ENCODE results near the gene IGSF21. TPM values are rescaled to one million over a fixed set of nuclear protein-coding genes. Genes with fewer than 3 reads are reported as not detected.
"Not testable (repeated sequence)": the region's sequence is repeated elsewhere in the genome, so short reads cannot be mapped to it uniquely, and the experiment has no call there.

The IGSF21 gene
- total RNA-seq, 2 experiments from 2014 or later = not detected

DNA sequence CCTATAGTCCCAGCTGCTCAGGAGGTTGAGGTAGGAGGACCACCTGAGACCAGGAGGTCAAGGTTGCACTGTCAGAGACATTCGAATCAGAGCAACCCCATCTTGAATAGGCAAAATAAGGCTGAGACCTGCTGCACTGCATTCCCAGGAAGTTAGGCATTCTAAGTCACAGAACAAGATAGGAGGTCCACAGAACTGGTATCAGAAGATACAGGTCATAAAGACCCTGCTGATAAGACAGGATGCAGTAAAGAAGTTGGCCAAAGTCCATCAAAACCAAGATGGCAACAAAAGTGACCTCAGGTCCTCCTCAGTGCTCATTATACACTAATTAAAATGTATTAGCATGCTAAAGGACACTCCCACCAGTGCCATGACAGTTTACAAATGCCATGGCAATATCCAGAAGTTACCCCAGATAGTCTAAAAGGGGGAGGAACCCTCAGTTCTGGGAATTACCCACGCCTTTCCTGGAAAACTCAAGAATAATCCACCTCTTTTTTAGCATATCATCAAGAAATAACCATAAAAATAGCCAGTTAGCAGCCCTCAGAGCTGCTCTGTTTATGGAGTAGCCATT, 307.9 kb downstream of the IGSF21 start:
- intact Hi-C loops (cut with DNase I, micrococcal nuclease) = no loop called here
- H3K27ac Mint-ChIP-seq = no peak overlapping the region

DNA sequence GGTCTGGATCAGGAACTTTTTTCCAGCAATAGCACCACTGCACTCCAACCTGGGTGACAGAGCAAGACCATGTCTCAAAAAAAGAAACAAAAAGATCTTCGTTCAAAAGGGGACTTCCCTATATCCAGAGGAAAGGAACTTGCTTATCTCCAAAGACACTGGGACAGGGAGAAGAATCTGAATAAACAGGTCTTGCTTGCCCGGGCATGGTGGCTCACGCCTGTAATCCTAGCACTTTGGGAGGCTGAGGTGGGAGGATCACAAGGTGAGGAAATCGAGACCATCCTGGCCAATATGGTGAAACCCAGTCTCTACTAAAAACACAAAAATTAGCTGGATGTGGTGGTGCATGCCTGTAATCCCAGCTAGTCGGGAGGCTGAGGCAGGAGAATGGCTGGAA, 308.5 kb downstream of the IGSF21 start:
- H3K4me3 ChIP-seq (ENCODE audit: low read length); POLR2A ChIA-PET; H3K4me3 Mint-ChIP-seq; CTCF ChIA-PET; H3K4me1 ChIP-seq (ENCODE audit: insufficient read depth, low read length); DNase-seq; intact Hi-C loops (cut with DNase I, micrococcal nuclease); H3K9me3 Mint-ChIP-seq; H3K27ac ChIP-seq (ENCODE audit: low read depth in 1 of 2, low read length in 2 of 2); H3K4me1 Mint-ChIP-seq (ENCODE audit: low read depth); H3K36me3 Mint-ChIP-seq (ENCODE audit: low read depth); H3K36me3 ChIP-seq (ENCODE audit: insufficient read depth, low read length); ATAC-seq (ENCODE audit: poor library complexity); H3K27me3 ChIP-seq (ENCODE audit: control insufficient read depth in 1 of 2, insufficient read depth in 2 of 2, low read length in 2 of 2); H3K27ac Mint-ChIP-seq: not testable (repeated sequence)
- H3K9me3 ChIP-seq (ENCODE audit: control insufficient read depth in 1 of 2, insufficient read depth in 1 of 2, low read length in 2 of 2) = peaks cover 9 to 15% of the 10 kb centered on the region in 2 experiments
- peaks cover 18% of the 10 kb centered on the region for H3K27me3 Mint-ChIP-seq

More for the DNA sequence above, 307.9 kb downstream of the IGSF21 start:
- no peak overlapping the region for H3K27ac ChIP-seq (ENCODE audit: low read depth in 1 of 2, low read length in 2 of 2)
- no peaks in the 10 kb centered on the region for H3K36me3 Mint-ChIP-seq (ENCODE audit: low read depth)
- no peaks in the 10 kb centered on the region for H3K4me1 ChIP-seq (ENCODE audit: insufficient read depth, low read length)
- CTCF ChIA-PET = no interaction called here
- peaks cover 14 to 20% of the 10 kb centered on the region in 2 experiments for H3K9me3 ChIP-seq (ENCODE audit: control insufficient read depth in 1 of 2, insufficient read depth in 1 of 2, low read length in 2 of 2)
- H3K27me3 Mint-ChIP-seq = peaks cover 18% of the 10 kb centered on the region
- H3K27me3 ChIP-seq (ENCODE audit: control insufficient read depth in 1 of 2, insufficient read depth in 2 of 2, low read length in 2 of 2) = peaks cover 0 to 2% of the 10 kb centered on the region in 2 experiments
- no peak overlapping the region for H3K4me3 Mint-ChIP-seq
- no peak for DNase-seq
- no peak for ATAC-seq (ENCODE audit: poor library complexity)
- H3K9me3 Mint-ChIP-seq = peaks cover 2% of the 10 kb centered on the region
- no peak overlapping the region for H3K4me3 ChIP-seq (ENCODE audit: low read length)
- TF ChIP-seq, protein P1, sequence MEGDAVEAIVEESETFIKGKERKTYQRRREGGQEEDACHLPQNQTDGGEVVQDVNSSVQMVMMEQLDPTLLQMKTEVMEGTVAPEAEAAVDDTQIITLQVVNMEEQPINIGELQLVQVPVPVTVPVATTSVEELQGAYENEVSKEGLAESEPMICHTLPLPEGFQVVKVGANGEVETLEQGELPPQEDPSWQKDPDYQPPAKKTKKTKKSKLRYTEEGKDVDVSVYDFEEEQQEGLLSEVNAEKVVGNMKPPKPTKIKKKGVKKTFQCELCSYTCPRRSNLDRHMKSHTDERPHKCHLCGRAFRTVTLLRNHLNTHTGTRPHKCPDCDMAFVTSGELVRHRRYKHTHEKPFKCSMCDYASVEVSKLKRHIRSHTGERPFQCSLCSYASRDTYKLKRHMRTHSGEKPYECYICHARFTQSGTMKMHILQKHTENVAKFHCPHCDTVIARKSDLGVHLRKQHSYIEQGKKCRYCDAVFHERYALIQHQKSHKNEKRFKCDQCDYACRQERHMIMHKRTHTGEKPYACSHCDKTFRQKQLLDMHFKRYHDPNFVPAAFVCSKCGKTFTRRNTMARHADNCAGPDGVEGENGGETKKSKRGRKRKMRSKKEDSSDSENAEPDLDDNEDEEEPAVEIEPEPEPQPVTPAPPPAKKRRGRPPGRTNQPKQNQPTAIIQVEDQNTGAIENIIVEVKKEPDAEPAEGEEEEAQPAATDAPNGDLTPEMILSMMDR (IDR thresholded peaks at IDR 0.05) = no peak
- no peaks in the 10 kb centered on the region for H3K4me1 Mint-ChIP-seq (ENCODE audit: low read depth)
- POLR2A ChIA-PET = no interaction called here
- H3K36me3 ChIP-seq (ENCODE audit: insufficient read depth, low read length) = no peaks in the 10 kb centered on the region

DNA sequence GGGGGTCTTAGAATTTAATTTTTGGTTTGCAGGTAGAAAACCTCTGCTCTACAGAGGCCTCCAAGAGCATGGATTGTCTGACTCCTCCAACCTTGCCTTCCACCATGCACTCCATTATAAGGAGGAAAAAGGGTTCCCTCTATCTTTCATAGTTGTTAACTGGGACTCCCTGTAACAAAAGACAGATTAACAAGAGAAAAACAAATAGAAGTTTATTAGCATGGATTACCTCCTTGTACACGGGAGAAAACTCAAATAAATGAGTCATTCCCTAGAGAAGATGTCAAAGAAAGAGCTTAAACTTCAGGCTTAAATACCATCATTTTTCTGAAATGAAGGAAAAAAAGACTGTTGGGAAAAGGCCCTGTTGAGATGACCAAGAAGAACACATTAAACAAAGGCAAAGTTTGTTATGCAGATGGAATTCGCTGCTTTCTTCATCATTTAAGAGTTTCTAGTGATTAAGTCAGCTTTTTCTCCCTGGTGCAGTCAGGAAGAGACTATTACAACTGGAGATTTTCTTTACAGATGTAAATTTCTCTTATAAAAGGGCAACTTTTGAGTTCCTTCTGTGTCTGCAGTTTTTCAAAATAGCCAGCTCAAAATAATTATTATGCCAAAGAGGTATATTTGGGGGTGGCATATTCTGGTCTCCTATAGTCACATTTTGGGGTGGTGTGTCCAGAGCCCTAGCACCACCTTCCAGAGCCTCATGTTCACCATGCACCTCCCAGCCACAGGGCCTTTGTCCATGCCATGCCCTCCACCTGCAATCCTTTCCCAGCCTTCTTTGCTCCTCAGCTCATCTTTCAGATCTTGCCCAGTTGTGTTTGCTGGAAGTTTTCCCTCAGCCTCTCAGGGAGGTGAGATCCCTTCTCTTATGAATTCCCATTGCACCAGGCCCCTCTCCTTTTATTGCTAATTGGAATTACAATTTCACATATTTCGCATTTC, 310.0 kb downstream of the IGSF21 start:
- Mint-ChIP-seq H3K9me3 (peaks cover 2% of the 10 kb centered on the region), H3K27me3 (peaks cover 24% of the 10 kb centered on the region), H3K27ac (no peak overlapping the region), H3K4me1 (ENCODE audit: low read depth) (no peaks in the 10 kb centered on the region), H3K36me3 (ENCODE audit: low read depth) (no peaks in the 10 kb centered on the region), H3K4me3 (no peak overlapping the region)
- ATAC-seq (ENCODE audit: poor library complexity) = no peak
- Histone ChIP-seq H3K4me3 (ENCODE audit: low read length) (no peak overlapping the region), H3K4me1 (ENCODE audit: insufficient read depth, low read length) (no peaks in the 10 kb centered on the region), H3K36me3 (ENCODE audit: insufficient read depth, low read length) (no peaks in the 10 kb centered on the region), H3K27ac (ENCODE audit: low read depth in 1 of 2, low read length in 2 of 2) (no peak overlapping the region), H3K9me3 (ENCODE audit: control insufficient read depth in 1 of 2, insufficient read depth in 1 of 2, low read length in 2 of 2) (peaks cover 0 to 4% of the 10 kb centered on the region in 2 experiments), H3K27me3 (ENCODE audit: control insufficient read depth in 1 of 2, insufficient read depth in 2 of 2, low read length in 2 of 2) (peaks cover 0 to 2% of the 10 kb centered on the region in 2 experiments)
- intact Hi-C loops (cut with DNase I, micrococcal nuclease) = no loop called here
- TF ChIP-seq, protein P1 (IDR thresholded peaks at IDR 0.05) = no peak
- CTCF ChIA-PET = no interaction called here
- POLR2A ChIA-PET = no interaction called here
- DNase-seq = no peak

Data from CD4-positive, alpha-beta T cell (primary cell).